ENCODE data around the gene KRTAP10-9.

GRCh38 chr21:44664691-44665090 lies 37.8 kb downstream of the KRTAP10-9 start:
- TF ChIP-seq ZNF8 (CRISPR knock-in tag; IDR thresholded peaks at IDR 0.05) (no peak), TSHZ2 (CRISPR knock-in tag; IDR thresholded peaks at IDR 0.05) (no peak), POU6F1 (CRISPR knock-in tag; IDR thresholded peaks at IDR 0.05; ENCODE audit: borderline replicate concordance, low read depth) (no peak), BACH2 (CRISPR knock-in tag; IDR thresholded peaks at IDR 0.05; ENCODE audit: borderline replicate concordance) (no peak), CREB5 (CRISPR knock-in tag; IDR thresholded peaks at IDR 0.05; ENCODE audit: low read depth) (no peak), CSDC2 (CRISPR knock-in tag; IDR thresholded peaks at IDR 0.05) (no peak), ZNF565 (CRISPR knock-in tag; conservative IDR thresholded peaks at IDR 0.05; ENCODE audit: low read depth) (no peak), SNAI2 (CRISPR knock-in tag; IDR thresholded peaks at IDR 0.05) (no peak), ZC3H10 (CRISPR knock-in tag; IDR thresholded peaks at IDR 0.05) (no peak), PATZ1 (CRISPR knock-in tag; IDR thresholded peaks at IDR 0.05; ENCODE audit: borderline replicate concordance) (no peak), ZFP30 (CRISPR knock-in tag; IDR thresholded peaks at IDR 0.05) (no peak), ISL1 (CRISPR knock-in tag; IDR thresholded peaks at IDR 0.05) (no peak)

All from SK-N-SH treated with all-trans-retinoic acid at 6 μM for 48 hours (cell line).